GM23338 (cell line): ENCODE results near the gene TMIGD2. TPM values are rescaled to one million over a fixed set of nuclear protein-coding genes. Genes with fewer than 3 reads are reported as not detected.

ENCODE experiments used
- ATAC-seq: fragments of 200-7000 bp; cut with Tn5 transposase; 3 replicates; pipeline ENCODE4 v1.9.1; 2020
- DNase-seq: peaks from one replicate; pipeline ENCODE4 v3.0.0-alpha.2; 2015; ENCODE audit warnings: low spot score
- H2AFZ ChIP-seq: fragments of 200-600 bp; sonication (generic); 2 replicates; pipeline ENCODE4 v1.8.0; 2016; ENCODE audit warnings: antibody characterized with exemption, mild to moderate bottlenecking, moderate library complexity
- H3F3A ChIP-seq: fragments of 200-600 bp; sonication (generic); replicated peaks from 2 replicates; pipeline ENCODE4 v1.8.0; 2017; ENCODE audit warnings: antibody characterized with exemption, mixed run types, low read depth
- H3K27ac ChIP-seq: fragments of 200-600 bp; sonication (generic); 2 replicates; pipeline ENCODE4 v1.6.1; 2016; ENCODE audit warnings: low read depth
- H3K27me3 ChIP-seq: fragments of 200-600 bp; sonication (generic); 2 replicates; pipeline ENCODE4 v1.8.0; 2016; ENCODE audit warnings: mild to moderate bottlenecking, mixed run types, moderate library complexity; ENCODE audit not compliant: insufficient read depth
- H3K36me3 ChIP-seq: fragments of 200-600 bp; sonication (generic); 2 replicates; pipeline ENCODE4 v1.8.0; 2016; ENCODE audit warnings: mild to moderate bottlenecking; ENCODE audit not compliant: insufficient read depth
- H3K4me1 ChIP-seq: fragments of 200-600 bp; sonication (generic); 2 replicates; pipeline ENCODE4 v1.8.0; 2016; ENCODE audit warnings: mild to moderate bottlenecking, moderate library complexity; ENCODE audit not compliant: insufficient read depth
- H3K4me2 ChIP-seq: fragments of 200-600 bp; sonication (generic); 2 replicates; pipeline ENCODE4 v1.7.1; 2017; ENCODE audit warnings: mixed run types
- H3K4me3 ChIP-seq: fragments of 200-600 bp; sonication (generic); 2 replicates; pipeline ENCODE4 v1.6.1; 2016; ENCODE audit warnings: mixed run types
- H3K79me2 ChIP-seq: fragments of 200-600 bp; sonication (generic); replicated peaks from 2 replicates; pipeline ENCODE4 v1.8.0; 2017; ENCODE audit warnings: mild to moderate bottlenecking; ENCODE audit not compliant: insufficient read depth
- H3K9me2 ChIP-seq: fragments of 200-600 bp; sonication (generic); 2 replicates; pipeline ENCODE4 v1.8.0; 2017; ENCODE audit not compliant: insufficient read depth
- H4K20me1 ChIP-seq: fragments of 200-600 bp; sonication (generic); replicated peaks from 2 replicates; pipeline ENCODE4 v1.8.0; 2017; ENCODE audit warnings: mild to moderate bottlenecking; ENCODE audit not compliant: insufficient read depth
- H3K27ac Mint-ChIP-seq: 2 replicates; pipeline ENCODE4 v1.8.0; 2020; ENCODE audit warnings: inconsistent platforms, mild to moderate bottlenecking, moderate library complexity, mixed read lengths
- H3K27me3 Mint-ChIP-seq: 3 replicates; pipeline ENCODE4 v1.8.0; 2022; ENCODE audit warnings: low read depth, mild to moderate bottlenecking, moderate library complexity, mixed read lengths, inconsistent platforms; ENCODE audit not compliant: insufficient read depth, poor library complexity
- H3K36me3 Mint-ChIP-seq: 3 replicates; pipeline ENCODE4 v1.8.0; 2021; ENCODE audit warnings: low read depth, mild to moderate bottlenecking, inconsistent platforms, moderate library complexity, mixed read lengths
- H3K4me1 Mint-ChIP-seq: 3 replicates; pipeline ENCODE4 v1.8.0; 2020; ENCODE audit warnings: mild to moderate bottlenecking, inconsistent platforms, mixed read lengths
- H3K4me3 Mint-ChIP-seq: 3 replicates; pipeline ENCODE4 v1.8.0; 2021; ENCODE audit warnings: moderate library complexity, mild to moderate bottlenecking, inconsistent platforms, mixed read lengths
- H3K9me3 Mint-ChIP-seq: 3 replicates; pipeline ENCODE4 v1.8.0; 2020; ENCODE audit warnings: moderate library complexity, mild to moderate bottlenecking, inconsistent platforms, mixed read lengths
- CREB1 ChIP-seq: fragments of 250-450 bp; sonication (Bioruptor Pico); IDR thresholded peaks from 2 replicates; pipeline ENCODE4 v1.5.0; 2020; ENCODE audit warnings: low read depth, mild to moderate bottlenecking, moderate library complexity
- EZH2 ChIP-seq: fragments of 200-600 bp; sonication (generic); IDR thresholded peaks from one replicate; pipeline ENCODE4 v1.8.0; 2017; ENCODE audit warnings: antibody characterized with exemption, mild to moderate bottlenecking, low read depth; ENCODE audit not compliant: unreplicated experiment
- EZH2phosphoT487 ChIP-seq: fragments of 200-600 bp; sonication (generic); IDR thresholded peaks from one replicate; pipeline ENCODE4 v1.8.1; 2018; ENCODE audit warnings: antibody characterized with exemption; ENCODE audit not compliant: unreplicated experiment
- JUNB ChIP-seq: IDR thresholded peaks from one replicate; pipeline ENCODE4 v1.6.1; 2016; ENCODE audit warnings: antibody characterized with exemption; ENCODE audit not compliant: unreplicated experiment
- NANOG ChIP-seq: IDR thresholded peaks from 2 replicates; pipeline ENCODE4 v1.6.1; 2016; ENCODE audit warnings: antibody characterized with exemption, borderline replicate concordance
- POLR2AphosphoS5 ChIP-seq: IDR thresholded peaks from 2 replicates; pipeline ENCODE4 v1.6.1; 2016; ENCODE audit warnings: antibody characterized with exemption, low read depth
- STAT1 ChIP-seq: IDR thresholded peaks from one replicate; pipeline ENCODE4 v1.6.1; 2016; ENCODE audit warnings: antibody characterized with exemption; ENCODE audit not compliant: unreplicated experiment
- ZNF114 ChIP-seq: fragments of 250-450 bp; sonication (Bioruptor Pico); IDR thresholded peaks from 2 replicates; pipeline ENCODE4 v1.5.0; 2020; ENCODE audit warnings: mild to moderate bottlenecking, moderate library complexity
- ZNF331 ChIP-seq: fragments of 250-450 bp; sonication (Bioruptor Pico); IDR thresholded peaks from 2 replicates; pipeline ENCODE4 v1.5.0; 2020; ENCODE audit warnings: low read depth, mild to moderate bottlenecking, moderate library complexity
- polyA plus RNA-seq: library from polyadenylated mRNA; unstranded; fragments of >200 nt; fragmentation: Nextera tagmentation; extraction: Ambion mirVana; gene quantifications from 2 replicates; pipeline ENCODE4 v1.2.1, GENCODE V29; 2016
- total RNA-seq: library from RNA; depleted of rRNA; stranded (reverse); fragments of >200 nt; shearing (Covaris generic); gene quantifications from 2 replicates; pipeline ENCODE4 v1.2.3, GENCODE V29; 2014
- TF ChIP-seq, protein P1 (sequence below): IDR thresholded peaks from 2 replicates; pipeline ENCODE4 v1.6.1; 2016; ENCODE audit warnings: antibody characterized with exemption
- TF ChIP-seq, protein P2 (sequence below): fragments of 250-450 bp; sonication (Bioruptor Pico); IDR thresholded peaks from 2 replicates; pipeline ENCODE4 v1.5.0; 2020; ENCODE audit warnings: mild to moderate bottlenecking, moderate library complexity
- TF ChIP-seq, protein P3 (sequence below): IDR thresholded peaks from one replicate; pipeline ENCODE4 v1.6.1; 2018; ENCODE audit warnings: antibody characterized with exemption; ENCODE audit not compliant: unreplicated experiment

The TMIGD2 gene
- total and polyA plus RNA-seq, 2 experiments from 2014 or later, result 0.76 to 0.79 TPM

DNA sequence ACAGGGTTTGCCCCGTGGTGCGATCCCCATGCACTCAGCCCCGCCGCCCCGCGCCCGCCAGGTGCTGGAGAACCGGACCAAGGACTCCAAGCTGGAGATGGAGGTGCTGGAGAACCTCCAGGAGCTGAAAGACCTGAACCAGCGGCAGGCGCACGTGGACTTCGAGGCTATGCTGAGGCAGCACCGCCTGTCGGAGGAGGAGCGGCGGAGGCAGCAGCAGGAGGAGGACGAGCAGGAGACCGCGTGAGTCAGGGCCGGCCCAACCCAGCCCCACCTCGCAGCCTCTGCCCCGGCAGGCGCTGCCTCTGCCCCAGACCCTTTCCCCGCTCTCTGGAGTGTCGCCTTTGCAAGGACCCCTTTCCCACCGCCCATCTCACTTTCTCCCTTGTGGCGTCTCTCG, 44.0 kb downstream of the TMIGD2 start:
- peaks cover 63% of the 10 kb centered on the region for H3K36me3 Mint-ChIP-seq
- Histone ChIP-seq H2AFZ (no peak overlapping the region), H4K20me1 (no peaks in the 10 kb centered on the region), H3K27ac (no peak overlapping the region), H3K36me3 (peaks cover 17% of the 10 kb centered on the region), H3K9me2 (no peaks in the 10 kb centered on the region), H3K4me1 (no peaks in the 10 kb centered on the region), H3K79me2 (no peaks in the 10 kb centered on the region), H3F3A (no peaks in the 10 kb centered on the region), H3K4me3 (no peak overlapping the region), H3K27me3 (no peaks in the 10 kb centered on the region), H3K4me2 (no peak overlapping the region)
- DNase-seq (no peak), ATAC-seq (no peak)
- no peaks in the 10 kb centered on the region for H3K4me1 Mint-ChIP-seq
- H3K9me3 Mint-ChIP-seq, result peaks cover 26% of the 10 kb centered on the region
- no peak for TF ChIP-seq STAT1
- no peak for TF ChIP-seq ZNF114 (CRISPR knock-in tag)
- no peak for TF ChIP-seq ZNF331
- no peak for TF ChIP-seq POLR2AphosphoS5
- TF ChIP-seq CREB1 (CRISPR knock-in tag), result no peak
- TF ChIP-seq, protein P1, sequence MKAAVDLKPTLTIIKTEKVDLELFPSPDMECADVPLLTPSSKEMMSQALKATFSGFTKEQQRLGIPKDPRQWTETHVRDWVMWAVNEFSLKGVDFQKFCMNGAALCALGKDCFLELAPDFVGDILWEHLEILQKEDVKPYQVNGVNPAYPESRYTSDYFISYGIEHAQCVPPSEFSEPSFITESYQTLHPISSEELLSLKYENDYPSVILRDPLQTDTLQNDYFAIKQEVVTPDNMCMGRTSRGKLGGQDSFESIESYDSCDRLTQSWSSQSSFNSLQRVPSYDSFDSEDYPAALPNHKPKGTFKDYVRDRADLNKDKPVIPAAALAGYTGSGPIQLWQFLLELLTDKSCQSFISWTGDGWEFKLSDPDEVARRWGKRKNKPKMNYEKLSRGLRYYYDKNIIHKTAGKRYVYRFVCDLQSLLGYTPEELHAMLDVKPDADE, result no peak
- TF ChIP-seq, protein P2, sequence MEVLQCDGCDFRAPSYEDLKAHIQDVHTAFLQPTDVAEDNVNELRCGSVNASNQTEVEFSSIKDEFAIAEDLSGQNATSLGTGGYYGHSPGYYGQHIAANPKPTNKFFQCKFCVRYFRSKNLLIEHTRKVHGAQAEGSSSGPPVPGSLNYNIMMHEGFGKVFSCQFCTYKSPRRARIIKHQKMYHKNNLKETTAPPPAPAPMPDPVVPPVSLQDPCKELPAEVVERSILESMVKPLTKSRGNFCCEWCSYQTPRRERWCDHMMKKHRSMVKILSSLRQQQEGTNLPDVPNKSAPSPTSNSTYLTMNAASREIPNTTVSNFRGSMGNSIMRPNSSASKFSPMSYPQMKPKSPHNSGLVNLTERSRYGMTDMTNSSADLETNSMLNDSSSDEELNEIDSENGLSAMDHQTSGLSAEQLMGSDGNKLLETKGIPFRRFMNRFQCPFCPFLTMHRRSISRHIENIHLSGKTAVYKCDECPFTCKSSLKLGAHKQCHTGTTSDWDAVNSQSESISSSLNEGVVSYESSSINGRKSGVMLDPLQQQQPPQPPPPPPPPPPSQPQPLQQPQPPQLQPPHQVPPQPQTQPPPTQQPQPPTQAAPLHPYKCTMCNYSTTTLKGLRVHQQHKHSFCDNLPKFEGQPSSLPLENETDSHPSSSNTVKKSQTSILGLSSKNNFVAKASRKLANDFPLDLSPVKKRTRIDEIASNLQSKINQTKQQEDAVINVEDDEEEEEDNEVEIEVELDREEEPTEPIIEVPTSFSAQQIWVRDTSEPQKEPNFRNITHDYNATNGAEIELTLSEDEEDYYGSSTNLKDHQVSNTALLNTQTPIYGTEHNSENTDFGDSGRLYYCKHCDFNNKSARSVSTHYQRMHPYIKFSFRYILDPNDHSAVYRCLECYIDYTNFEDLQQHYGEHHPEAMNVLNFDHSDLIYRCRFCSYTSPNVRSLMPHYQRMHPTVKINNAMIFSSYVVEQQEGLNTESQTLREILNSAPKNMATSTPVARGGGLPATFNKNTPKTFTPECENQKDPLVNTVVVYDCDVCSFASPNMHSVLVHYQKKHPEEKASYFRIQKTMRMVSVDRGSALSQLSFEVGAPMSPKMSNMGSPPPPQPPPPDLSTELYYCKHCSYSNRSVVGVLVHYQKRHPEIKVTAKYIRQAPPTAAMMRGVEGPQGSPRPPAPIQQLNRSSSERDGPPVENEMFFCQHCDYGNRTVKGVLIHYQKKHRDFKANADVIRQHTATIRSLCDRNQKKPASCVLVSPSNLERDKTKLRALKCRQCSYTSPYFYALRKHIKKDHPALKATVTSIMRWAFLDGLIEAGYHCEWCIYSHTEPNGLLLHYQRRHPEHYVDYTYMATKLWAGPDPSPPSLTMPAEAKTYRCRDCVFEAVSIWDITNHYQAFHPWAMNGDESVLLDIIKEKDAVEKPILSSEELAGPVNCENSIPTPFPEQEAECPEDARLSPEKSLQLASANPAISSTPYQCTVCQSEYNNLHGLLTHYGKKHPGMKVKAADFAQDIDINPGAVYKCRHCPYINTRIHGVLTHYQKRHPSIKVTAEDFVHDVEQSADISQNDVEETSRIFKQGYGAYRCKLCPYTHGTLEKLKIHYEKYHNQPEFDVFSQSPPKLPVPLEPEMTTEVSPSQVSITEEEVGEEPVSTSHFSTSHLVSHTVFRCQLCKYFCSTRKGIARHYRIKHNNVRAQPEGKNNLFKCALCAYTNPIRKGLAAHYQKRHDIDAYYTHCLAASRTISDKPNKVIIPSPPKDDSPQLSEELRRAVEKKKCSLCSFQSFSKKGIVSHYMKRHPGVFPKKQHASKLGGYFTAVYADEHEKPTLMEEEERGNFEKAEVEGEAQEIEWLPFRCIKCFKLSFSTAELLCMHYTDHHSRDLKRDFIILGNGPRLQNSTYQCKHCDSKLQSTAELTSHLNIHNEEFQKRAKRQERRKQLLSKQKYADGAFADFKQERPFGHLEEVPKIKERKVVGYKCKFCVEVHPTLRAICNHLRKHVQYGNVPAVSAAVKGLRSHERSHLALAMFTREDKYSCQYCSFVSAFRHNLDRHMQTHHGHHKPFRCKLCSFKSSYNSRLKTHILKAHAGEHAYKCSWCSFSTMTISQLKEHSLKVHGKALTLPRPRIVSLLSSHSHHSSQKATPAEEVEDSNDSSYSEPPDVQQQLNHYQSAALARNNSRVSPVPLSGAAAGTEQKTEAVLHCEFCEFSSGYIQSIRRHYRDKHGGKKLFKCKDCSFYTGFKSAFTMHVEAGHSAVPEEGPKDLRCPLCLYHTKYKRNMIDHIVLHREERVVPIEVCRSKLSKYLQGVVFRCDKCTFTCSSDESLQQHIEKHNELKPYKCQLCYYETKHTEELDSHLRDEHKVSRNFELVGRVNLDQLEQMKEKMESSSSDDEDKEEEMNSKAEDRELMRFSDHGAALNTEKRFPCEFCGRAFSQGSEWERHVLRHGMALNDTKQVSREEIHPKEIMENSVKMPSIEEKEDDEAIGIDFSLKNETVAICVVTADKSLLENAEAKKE, result no peak
- no peak for TF ChIP-seq JUNB
- no peak for TF ChIP-seq NANOG
- TF ChIP-seq, protein P3, sequence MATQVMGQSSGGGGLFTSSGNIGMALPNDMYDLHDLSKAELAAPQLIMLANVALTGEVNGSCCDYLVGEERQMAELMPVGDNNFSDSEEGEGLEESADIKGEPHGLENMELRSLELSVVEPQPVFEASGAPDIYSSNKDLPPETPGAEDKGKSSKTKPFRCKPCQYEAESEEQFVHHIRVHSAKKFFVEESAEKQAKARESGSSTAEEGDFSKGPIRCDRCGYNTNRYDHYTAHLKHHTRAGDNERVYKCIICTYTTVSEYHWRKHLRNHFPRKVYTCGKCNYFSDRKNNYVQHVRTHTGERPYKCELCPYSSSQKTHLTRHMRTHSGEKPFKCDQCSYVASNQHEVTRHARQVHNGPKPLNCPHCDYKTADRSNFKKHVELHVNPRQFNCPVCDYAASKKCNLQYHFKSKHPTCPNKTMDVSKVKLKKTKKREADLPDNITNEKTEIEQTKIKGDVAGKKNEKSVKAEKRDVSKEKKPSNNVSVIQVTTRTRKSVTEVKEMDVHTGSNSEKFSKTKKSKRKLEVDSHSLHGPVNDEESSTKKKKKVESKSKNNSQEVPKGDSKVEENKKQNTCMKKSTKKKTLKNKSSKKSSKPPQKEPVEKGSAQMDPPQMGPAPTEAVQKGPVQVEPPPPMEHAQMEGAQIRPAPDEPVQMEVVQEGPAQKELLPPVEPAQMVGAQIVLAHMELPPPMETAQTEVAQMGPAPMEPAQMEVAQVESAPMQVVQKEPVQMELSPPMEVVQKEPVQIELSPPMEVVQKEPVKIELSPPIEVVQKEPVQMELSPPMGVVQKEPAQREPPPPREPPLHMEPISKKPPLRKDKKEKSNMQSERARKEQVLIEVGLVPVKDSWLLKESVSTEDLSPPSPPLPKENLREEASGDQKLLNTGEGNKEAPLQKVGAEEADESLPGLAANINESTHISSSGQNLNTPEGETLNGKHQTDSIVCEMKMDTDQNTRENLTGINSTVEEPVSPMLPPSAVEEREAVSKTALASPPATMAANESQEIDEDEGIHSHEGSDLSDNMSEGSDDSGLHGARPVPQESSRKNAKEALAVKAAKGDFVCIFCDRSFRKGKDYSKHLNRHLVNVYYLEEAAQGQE, result no peak
- no peak for TF ChIP-seq EZH2
- no peak for TF ChIP-seq EZH2phosphoT487
- H3K27me3 Mint-ChIP-seq, result peaks cover 6% of the 10 kb centered on the region
- no peak overlapping the region for H3K4me3 Mint-ChIP-seq
- no peak overlapping the region for H3K27ac Mint-ChIP-seq
